Activated CD4-positive, alpha-beta memory T cell treated with anti-CD3 and anti-CD28 coated beads for 36 hours (primary cell): ENCODE measurements around the gene ASPSCR1. TPM values are rescaled to one million over a fixed set of nuclear protein-coding genes. Genes with fewer than 3 reads are reported as not detected.

Source experiments
- CTCF ChIA-PET: fragments of 350-600 bp; sonication (Branson Sonifier 250); formaldehyde crosslinking; loops from one replicate; lab custom pipeline; 2021; ENCODE audit warnings: antibody characterized with exemption, inconsistent platforms; lab: Charles Lee
- POLR2A ChIA-PET: fragments of 350-600 bp; sonication (Branson Sonifier 250); formaldehyde crosslinking; loops from one replicate; lab custom pipeline; 2021; ENCODE audit warnings: antibody characterized with exemption; lab: Charles Lee
- DNase-seq: peaks from one replicate; pipeline ENCODE4 v3.0.0-alpha.2; 2020
- H3K27ac Mint-ChIP-seq: one replicate; pipeline ENCODE4 v1.8.0; 2021; ENCODE audit warnings: mixed read lengths
- H3K27me3 Mint-ChIP-seq: one replicate; pipeline ENCODE4 v1.8.0; 2021; ENCODE audit warnings: mixed read lengths
- H3K36me3 Mint-ChIP-seq: one replicate; pipeline ENCODE4 v1.8.0; 2021; ENCODE audit warnings: mixed read lengths
- H3K4me1 Mint-ChIP-seq: one replicate; pipeline ENCODE4 v1.8.0; 2021; ENCODE audit warnings: low read depth, mixed read lengths
- H3K4me3 Mint-ChIP-seq: one replicate; pipeline ENCODE4 v1.8.0; 2021; ENCODE audit warnings: mild to moderate bottlenecking, mixed read lengths
- H3K9me3 Mint-ChIP-seq: one replicate; pipeline ENCODE4 v1.8.0; 2021; ENCODE audit warnings: mixed read lengths
- intact Hi-C: fragments of 100-400 bp; cut with micrococcal nuclease; formaldehyde crosslinking; loops from one replicate; pipeline ENCODE4 v1.15.1; 2023
- total RNA-seq, 2 experiments: library from RNA; stranded (reverse); gene quantifications; one replicate each; pipeline ENCODE4 v1.2.3, GENCODE V29; 2021

The ASPSCR1 gene
- total RNA-seq, 2 experiments from 2014 or later = 25.4 to 27.1 TPM

DNA sequence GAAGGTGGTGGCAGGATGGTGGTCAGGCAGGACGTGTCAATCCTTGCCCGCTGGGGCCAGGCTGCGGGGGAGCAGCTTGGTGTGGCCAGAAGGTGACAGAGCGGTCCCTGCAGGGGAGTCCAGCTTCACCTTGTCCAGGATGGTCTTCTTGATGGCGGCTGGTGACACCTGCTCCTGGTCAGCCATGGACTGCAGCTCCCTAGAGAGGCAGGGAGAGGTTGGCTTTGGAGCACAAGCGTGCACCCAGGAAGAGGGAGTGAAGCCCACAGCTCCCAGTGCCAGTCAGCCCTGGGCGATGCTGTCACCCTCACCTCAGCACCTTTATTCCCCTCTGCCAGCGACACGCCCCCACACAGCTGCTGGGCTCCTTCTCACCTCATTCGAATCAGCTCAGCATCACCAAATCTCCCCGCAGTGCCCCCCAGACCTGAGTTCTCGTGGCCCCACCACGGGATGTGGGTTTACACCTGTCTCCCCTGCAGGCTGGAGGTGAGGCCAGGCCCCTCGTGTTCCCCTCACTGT, 44.2 kb upstream of the ASPSCR1 start:
- Mint-ChIP-seq H3K9me3 (no peaks in the 10 kb centered on the region), H3K27ac (no peak overlapping the region), H3K4me3 (no peak overlapping the region), H3K27me3 (peaks cover 11% of the 10 kb centered on the region), H3K4me1 (peaks cover 10% of the 10 kb centered on the region), H3K36me3 (peaks cover 32% of the 10 kb centered on the region)
- intact Hi-C loops = no loop called here
- no peak for DNase-seq
- POLR2A ChIA-PET = interaction anchor here (0.5 to 0.7 kb wide), 2 partner anchors 10 to 41 kb away, joined by 3 to 4 read pairs; no protein-coding TSS in a partner anchor
- CTCF ChIA-PET = interaction anchor here (1.0 kb wide), 1 partner anchor 88 kb away, joined by 3 read pairs; no protein-coding TSS in a partner anchor

DNA sequence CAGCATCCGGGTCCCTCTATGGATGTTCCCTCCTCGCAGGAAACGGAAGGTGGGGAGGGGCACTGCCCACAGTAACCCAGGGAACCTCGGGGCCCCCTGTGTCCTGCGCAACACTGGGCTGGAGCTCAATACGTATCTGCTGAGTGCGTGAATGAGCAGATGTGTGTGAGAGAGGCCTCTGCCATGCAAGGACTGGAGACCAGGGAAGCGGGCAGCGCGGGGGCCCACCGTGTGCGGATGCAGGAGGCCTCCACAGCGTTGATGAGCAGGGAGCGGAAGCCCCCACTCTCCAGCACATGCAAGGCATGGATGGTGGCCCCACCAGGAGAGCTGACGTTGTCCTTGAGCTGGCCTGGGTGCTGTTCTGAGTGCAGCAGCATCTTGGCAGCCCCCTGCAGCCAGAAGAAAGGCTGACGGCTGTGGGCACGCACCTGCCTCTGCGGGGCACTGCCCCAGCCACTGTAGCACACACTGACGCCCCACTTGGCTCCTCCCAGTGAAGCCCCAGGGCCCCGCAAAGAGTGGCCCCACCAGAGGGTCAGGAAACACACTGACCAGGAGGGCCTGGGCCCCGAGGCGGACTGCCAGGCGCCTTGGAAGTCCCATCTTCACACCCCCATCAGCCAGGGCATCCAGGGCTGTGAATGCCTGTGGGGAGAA, 43.2 kb upstream of the ASPSCR1 start:
- H3K27ac Mint-ChIP-seq = no peak overlapping the region

DNA sequence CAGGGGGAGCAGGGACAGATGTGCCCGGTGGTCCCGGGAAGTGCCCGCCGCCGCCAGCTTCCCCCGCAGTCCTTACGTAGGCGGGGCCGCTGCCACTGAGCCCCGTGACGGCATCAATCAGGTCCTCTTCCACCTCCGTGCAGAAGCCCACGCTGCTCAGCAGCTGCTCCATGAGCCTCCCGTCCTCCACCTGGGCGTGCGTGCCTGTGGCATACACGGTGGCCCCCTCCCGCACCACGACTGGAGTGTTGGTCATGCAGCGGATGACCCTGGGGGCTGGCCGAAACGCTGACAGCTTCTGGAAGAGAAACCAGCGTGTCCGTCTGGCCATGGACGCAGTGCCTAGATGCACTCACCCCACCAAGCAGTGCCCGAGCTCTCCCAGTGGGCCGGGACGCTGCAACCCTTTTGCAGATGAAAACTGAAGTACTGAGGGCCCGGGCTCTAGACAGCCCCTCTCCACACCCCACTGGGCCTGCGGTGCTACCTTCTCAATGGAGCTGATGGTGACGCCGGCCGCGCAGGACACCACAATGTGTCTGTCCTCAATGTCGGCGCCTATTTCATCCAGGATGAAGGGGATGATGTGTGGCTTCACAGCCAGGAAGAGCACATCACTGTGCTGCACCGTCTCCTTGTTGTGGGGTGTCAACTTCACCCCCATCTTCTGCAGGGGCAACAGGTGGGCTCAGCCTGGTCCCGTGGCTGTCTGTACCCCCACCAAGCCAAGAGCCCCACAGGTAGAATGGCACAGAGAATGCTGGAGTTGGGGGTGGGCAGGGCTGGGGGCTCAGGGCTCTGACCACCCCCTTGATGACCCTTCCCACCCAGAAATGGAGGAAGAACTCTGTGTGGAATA, 42.4 kb upstream of the ASPSCR1 start:
- Mint-ChIP-seq H3K27me3 (peaks cover under 1% of the 10 kb centered on the region), H3K4me1 (peaks cover 10% of the 10 kb centered on the region), H3K36me3 (peaks cover 32% of the 10 kb centered on the region), H3K27ac (no peak overlapping the region), H3K4me3 (peak overlapping the region; percentile 84), H3K9me3 (no peaks in the 10 kb centered on the region)
- ChIA-PET CTCF (interaction anchor here (0.8 to 1.1 kb wide), 2 partner anchors 25 to 27 kb away, joined by 3 read pairs; no protein-coding TSS in a partner anchor), POLR2A (no interaction called here)
- DNase-seq = no peak
- intact Hi-C loops = no loop called here

More for the DNA sequence above, 43.2 kb upstream of the ASPSCR1 start:
- Mint-ChIP-seq H3K27me3 (peaks cover 7% of the 10 kb centered on the region), H3K36me3 (peaks cover 32% of the 10 kb centered on the region), H3K4me1 (peaks cover 10% of the 10 kb centered on the region), H3K4me3 (peak overlapping the region; percentile 9), H3K9me3 (no peaks in the 10 kb centered on the region)
- ChIA-PET POLR2A (interaction anchor here (0.6 kb wide), 1 partner anchor 63 kb away, joined by 4 read pairs; no protein-coding TSS in a partner anchor), CTCF (interaction anchor here (1.1 kb wide), 1 partner anchor 28 kb away, joined by 3 read pairs; no protein-coding TSS in a partner anchor)
- DNase-seq = no peak
- intact Hi-C loops = no loop called here

DNA sequence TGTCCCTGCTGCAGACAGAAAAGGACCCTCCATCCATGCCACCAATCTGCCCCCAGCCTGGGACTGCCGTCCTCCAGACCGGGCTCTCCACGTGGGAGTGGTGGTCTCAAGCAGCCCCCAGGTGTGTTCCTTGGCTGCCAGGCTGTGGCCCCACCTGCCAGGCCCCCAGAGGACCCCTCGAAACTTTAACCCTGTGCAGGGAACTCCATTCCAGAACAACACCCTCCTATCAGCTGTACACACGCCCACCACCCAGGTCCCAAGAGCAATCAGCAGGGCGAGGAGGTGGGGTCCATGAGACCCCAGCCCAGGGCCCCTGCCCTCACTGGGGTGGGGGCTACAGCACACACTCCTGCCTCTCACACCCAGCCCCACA, 41.7 kb upstream of the ASPSCR1 start:
- CTCF ChIA-PET = interaction anchor here (0.8 to 1.0 kb wide), 2 partner anchors 24 kb away, joined by 3 to 4 read pairs; no protein-coding TSS in a partner anchor
- POLR2A ChIA-PET = no interaction called here
- peaks cover 10% of the 10 kb centered on the region for H3K4me1 Mint-ChIP-seq
- intact Hi-C loops = loop anchor here (2.0 kb wide), 1 partner anchor 41 kb away; the partner anchor contains the start of gene ASPSCR1
- H3K27ac Mint-ChIP-seq = no peak overlapping the region
- H3K9me3 Mint-ChIP-seq = no peaks in the 10 kb centered on the region
- peaks cover 32% of the 10 kb centered on the region for H3K36me3 Mint-ChIP-seq
- no peak for DNase-seq
- peak overlapping the region; percentile 84 for H3K4me3 Mint-ChIP-seq
- peaks cover 1% of the 10 kb centered on the region for H3K27me3 Mint-ChIP-seq

DNA sequence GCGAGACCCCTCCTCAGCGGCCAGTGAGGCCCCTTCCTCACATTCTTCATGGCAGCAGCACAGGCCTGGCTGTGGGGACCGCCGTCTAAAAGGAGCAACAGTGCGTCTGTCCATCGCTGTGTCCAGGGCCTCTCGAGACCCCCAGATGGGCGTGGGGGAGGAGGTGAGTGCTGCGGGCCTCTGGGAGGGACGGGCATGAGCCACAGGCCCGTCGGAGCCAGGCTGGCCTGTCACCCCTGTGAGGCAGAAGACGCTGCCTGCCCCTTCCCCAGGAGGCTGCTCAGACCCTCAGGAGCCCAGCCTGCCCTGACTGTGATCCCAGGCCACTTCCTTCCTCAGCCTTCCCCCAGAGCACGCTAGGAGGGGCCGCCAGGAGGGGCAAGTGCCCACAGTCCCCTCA, 38.2 kb upstream of the ASPSCR1 start:
- peaks cover 10% of the 10 kb centered on the region for H3K4me1 Mint-ChIP-seq
- ChIA-PET CTCF (interaction anchor here (1.4 kb wide), 1 partner anchor 11 kb away, joined by 3 read pairs; the partner anchor contains the start of gene MAFG), POLR2A (no interaction called here)
- H3K27me3 Mint-ChIP-seq = peaks cover 2% of the 10 kb centered on the region
- DNase-seq = no peak
- H3K36me3 Mint-ChIP-seq = peaks cover 18% of the 10 kb centered on the region
- no peaks in the 10 kb centered on the region for H3K9me3 Mint-ChIP-seq
- no peak overlapping the region for H3K27ac Mint-ChIP-seq
- no peak overlapping the region for H3K4me3 Mint-ChIP-seq
- intact Hi-C loops = no loop called here

DNA sequence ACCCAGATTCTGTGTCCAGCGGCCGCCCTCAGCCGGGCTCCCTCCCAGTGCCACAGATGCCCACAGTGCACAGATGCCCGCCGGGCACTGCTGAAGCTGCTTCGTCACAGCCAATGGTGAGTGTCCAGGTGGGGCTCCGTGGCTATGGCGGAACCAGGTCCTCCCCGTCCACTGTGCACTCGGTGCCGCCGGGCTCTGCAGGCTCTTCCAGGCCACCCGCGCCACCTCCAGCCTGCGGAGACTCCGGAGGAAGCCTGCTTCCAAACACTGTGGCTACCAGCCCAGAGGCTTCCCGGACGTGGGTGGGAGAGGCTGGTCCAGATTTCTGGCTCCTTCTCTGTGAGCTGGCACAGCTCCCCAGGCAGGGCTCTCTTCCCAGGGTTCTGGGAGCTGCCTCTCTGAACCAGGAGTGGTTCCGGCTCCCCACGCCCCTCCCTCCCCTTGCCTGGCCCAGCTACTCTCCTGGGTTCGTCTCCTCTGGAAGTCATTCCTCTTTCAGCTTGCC, 37.5 kb upstream of the ASPSCR1 start:
- DNase-seq = no peak
- no peaks in the 10 kb centered on the region for H3K9me3 Mint-ChIP-seq
- no peak overlapping the region for H3K4me3 Mint-ChIP-seq
- intact Hi-C loops = no loop called here
- peaks cover 2% of the 10 kb centered on the region for H3K27me3 Mint-ChIP-seq
- ChIA-PET CTCF (no interaction called here), POLR2A (no interaction called here)
- no peak overlapping the region for H3K27ac Mint-ChIP-seq
- H3K4me1 Mint-ChIP-seq = peaks cover 10% of the 10 kb centered on the region
- peaks cover 15% of the 10 kb centered on the region for H3K36me3 Mint-ChIP-seq

DNA sequence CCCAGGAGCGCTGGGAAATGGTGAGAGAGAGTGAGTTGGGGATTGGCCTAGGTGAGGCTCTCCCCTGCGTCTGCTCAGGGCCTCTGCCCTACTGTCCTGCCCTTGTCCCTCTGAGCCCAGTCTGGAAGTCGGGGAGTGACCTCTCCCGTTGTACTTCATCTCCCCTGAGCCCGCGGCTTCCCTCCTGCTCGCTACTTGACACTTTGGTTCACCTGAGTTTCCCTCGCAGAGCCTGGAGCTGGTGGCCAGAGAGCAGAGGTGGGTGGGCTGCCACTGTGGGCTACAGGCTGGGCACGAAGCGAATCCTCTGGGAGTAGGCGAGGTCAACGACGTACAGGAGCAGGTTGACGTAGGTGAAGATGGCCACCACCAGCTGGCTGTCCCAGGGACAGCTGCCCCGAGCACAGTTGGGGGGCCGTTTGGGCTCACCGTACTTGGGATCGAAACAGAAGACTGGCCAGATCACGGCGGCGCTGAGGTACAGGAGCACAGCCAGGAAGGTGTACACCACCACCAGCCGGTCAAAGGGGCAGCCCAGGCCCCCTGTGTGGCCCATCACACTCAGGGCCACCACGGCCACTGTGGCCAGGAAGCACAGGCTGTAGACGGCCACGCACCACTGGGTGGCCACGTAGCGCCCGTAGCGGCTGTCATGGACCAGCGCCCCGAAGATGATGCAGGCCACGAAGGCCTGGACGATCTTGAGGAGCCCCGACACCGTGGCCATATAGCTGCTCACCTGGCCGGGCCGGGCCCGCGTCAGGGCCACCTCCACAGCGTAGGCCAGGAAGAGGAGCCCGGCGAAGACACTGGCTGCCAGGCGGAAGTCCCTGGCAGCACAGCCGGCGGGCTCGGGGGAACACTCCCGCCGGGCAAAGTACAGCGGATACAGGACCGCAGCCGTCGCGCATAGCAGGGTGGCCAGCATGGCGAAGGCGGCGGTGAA, 36.6 kb upstream of the ASPSCR1 start:
- no peak overlapping the region for H3K27ac Mint-ChIP-seq
- ChIA-PET CTCF (no interaction called here), POLR2A (no interaction called here)
- no peaks in the 10 kb centered on the region for H3K9me3 Mint-ChIP-seq
- peaks cover 7% of the 10 kb centered on the region for H3K4me1 Mint-ChIP-seq
- H3K4me3 Mint-ChIP-seq = no peak overlapping the region
- intact Hi-C loops = no loop called here
- H3K36me3 Mint-ChIP-seq = peaks cover 7% of the 10 kb centered on the region
- DNase-seq = no peak
- peaks cover 2% of the 10 kb centered on the region for H3K27me3 Mint-ChIP-seq

DNA sequence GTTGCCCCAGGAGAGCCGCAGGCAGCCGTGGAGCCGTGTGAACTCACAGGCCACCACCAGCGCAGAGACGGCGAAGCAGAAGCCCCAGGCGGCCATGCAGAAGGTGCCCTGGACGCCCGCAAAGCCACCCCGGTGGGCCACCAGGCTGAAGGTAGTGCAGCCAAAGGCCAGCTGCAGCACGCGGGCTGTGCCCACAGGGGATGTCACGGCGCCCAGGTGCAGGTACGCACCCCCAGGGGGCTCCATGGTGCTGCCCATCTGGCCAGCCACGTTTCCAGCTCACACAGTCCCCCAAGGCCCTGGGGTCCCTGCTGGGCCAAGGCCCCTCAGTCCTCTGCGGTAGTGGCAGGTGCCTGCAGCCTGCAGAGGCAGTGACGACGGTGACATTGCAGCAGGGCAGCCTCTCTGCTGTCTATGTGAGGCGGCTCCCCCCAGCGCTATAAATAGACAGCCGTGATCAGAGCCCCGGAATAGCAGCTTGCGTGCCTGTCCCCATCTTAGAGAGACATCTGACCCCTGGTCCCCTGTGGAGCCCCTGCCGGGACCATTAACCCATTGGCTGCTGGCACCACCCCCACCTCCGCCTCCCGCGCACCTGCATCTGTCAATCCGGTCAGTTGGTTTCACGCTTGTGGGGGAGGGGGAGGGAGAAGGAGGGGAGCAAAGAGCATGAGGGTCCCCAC, 35.8 kb upstream of the ASPSCR1 start:
- Mint-ChIP-seq H3K9me3 (no peaks in the 10 kb centered on the region), H3K27ac (no peak overlapping the region), H3K4me3 (no peak overlapping the region), H3K4me1 (peaks cover 5% of the 10 kb centered on the region), H3K27me3 (peaks cover 2% of the 10 kb centered on the region), H3K36me3 (peaks cover under 1% of the 10 kb centered on the region)
- POLR2A ChIA-PET = no interaction called here
- CTCF ChIA-PET = no interaction called here
- no peak for DNase-seq
- intact Hi-C loops = no loop called here

DNA sequence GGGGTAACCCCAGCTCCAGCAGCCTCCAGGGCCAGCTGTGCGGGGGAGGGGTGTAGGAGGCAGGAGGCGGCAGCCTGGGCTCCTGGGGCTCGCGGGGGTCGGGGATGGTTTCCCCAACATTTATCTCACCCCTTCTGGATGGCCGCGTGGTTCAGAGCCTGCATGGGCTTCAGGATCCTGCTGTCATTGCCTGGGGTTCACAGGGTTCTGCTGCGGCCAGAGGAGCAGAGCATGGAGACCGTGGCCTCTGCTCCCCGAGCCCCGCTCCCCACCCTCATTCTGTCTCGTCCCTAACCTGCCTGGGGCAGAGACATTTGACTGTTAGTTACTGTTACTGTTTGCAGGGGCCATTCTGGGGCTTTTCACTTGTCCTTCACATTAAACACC, 35.3 kb upstream of the ASPSCR1 start:
- intact Hi-C loops = no loop called here
- Mint-ChIP-seq H3K9me3 (no peaks in the 10 kb centered on the region), H3K4me1 (peaks cover 5% of the 10 kb centered on the region), H3K27ac (no peak overlapping the region), H3K36me3 (no peaks in the 10 kb centered on the region), H3K27me3 (peaks cover 2% of the 10 kb centered on the region), H3K4me3 (no peak overlapping the region)
- ChIA-PET CTCF (interaction anchor here (0.6 kb wide), 1 partner anchor 17 kb away, joined by 3 read pairs; no protein-coding TSS in a partner anchor), POLR2A (no interaction called here)
- no peak for DNase-seq

DNA sequence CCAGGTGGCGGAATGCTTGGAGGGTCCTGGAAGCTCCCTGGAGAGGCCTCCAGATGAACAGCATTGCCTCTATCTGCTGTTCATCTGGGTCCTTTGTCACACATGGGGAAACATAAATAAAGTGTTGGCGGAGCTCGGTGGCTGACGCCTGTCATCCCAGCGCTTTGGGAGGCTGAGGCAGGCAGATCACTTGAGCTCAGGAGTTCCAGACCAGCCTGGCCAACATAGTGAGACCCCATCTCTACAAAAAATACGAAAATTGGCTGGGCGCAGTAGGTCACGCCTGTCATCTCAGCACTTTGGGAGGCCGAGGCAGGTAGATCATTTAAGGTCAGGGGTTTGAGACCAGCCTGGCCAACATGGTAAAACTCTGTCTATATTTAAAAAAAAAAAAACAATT, 32.6 kb upstream of the ASPSCR1 start:
- peaks cover 2% of the 10 kb centered on the region for H3K27me3 Mint-ChIP-seq
- DNase-seq = no peak
- H3K9me3 Mint-ChIP-seq = no peaks in the 10 kb centered on the region
- no peak overlapping the region for H3K4me3 Mint-ChIP-seq
- H3K27ac Mint-ChIP-seq = no peak overlapping the region
- H3K36me3 Mint-ChIP-seq = no peaks in the 10 kb centered on the region
- ChIA-PET POLR2A (no interaction called here), CTCF (interaction anchor here (1.2 kb wide), 1 partner anchor 14 kb away, joined by 9 read pairs; no protein-coding TSS in a partner anchor)
- intact Hi-C loops = no loop called here
- no peaks in the 10 kb centered on the region for H3K4me1 Mint-ChIP-seq
